Measurements from ENCODE around the gene JARID2. TPM values are rescaled to one million over a fixed set of nuclear protein-coding genes. Genes with fewer than 3 reads are reported as not detected.

The JARID2 gene
- total and polyA plus RNA-seq, 8 donors, result 2.4 to 42.6 (median 11.5) TPM

- TF ChIP-seq POLR2AphosphoS5 (IDR thresholded peaks at IDR 0.05) (no peak), CTCF (IDR thresholded peaks at IDR 0.05) (no peak), EP300 (IDR thresholded peaks at IDR 0.05) (no peak), POLR2A (IDR thresholded peaks at IDR 0.05) (no peak)
- intact Hi-C loops (cut with DNase I; ENCODE audit: low total_unique reads), result no loop called here
- DNase-seq, result no peak
- 58 to 70% (median 63%) methylated on average over 3 of the region's 3 CpGs for WGBS, 5 donors
- H3K27ac ChIP-seq, result no peak overlapping the region
- no peaks in the 10 kb centered on the region for H3K9me3 ChIP-seq
- no peak overlapping the region for H3K4me3 ChIP-seq
- H3K4me1 ChIP-seq, result peaks cover 9 to 89% (median 62%) of the 10 kb centered on the region in 4 donors
- no peaks in the 10 kb centered on the region for H3K27me3 ChIP-seq
- H3K36me3 ChIP-seq, result no peaks in the 10 kb centered on the region
These were observed 63.9 kb downstream of the JARID2 start for GRCh38 chr6:15309611-15310283.

DNA sequence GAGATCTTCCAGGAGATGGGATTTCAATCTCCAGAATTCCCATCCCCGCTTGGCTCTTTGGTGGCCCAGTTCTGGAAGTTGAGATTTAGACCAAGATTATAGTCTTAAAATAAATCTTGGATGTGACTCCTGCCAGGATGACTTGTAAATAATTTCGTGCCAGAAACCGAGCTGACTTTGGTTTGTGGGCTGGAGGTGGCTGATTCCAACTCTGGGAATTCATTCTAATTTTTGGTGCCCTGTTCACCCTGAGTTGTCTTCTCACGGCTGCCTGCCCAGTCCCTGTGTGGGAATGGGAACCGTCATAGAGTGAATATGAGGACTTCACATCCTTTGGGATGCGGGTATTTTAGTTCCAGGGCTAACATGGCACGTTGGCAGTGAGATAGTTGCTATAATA is 64.8 kb downstream of the JARID2 start:
- intact Hi-C loops (cut with DNase I; ENCODE audit: low total_unique reads), result no loop called here
- H3K4me1 ChIP-seq, result peaks cover 4 to 80% (median 53%) of the 10 kb centered on the region in 4 donors
- H3K9me3 ChIP-seq, result no peaks in the 10 kb centered on the region
- no peaks in the 10 kb centered on the region for H3K27me3 ChIP-seq
- H3K36me3 ChIP-seq, result no peaks in the 10 kb centered on the region
- no peak overlapping the region for H3K4me3 ChIP-seq
- 46 to 75% (median 60%) methylated on average over 5 to 7 of the region's 7 CpGs for WGBS, 5 donors
- no peak for DNase-seq
- TF ChIP-seq EP300 (IDR thresholded peaks at IDR 0.05) (no peak), CTCF (IDR thresholded peaks at IDR 0.05) (no peak), POLR2AphosphoS5 (IDR thresholded peaks at IDR 0.05) (no peak), POLR2A (IDR thresholded peaks at IDR 0.05) (no peak)
- H3K27ac ChIP-seq, result no peak overlapping the region

GRCh38 chr6:15312500-15312899 is 66.6 kb downstream of the JARID2 start:
- intact Hi-C loops (cut with DNase I; ENCODE audit: low total_unique reads), result no loop called here
- no peak overlapping the region for H3K27ac ChIP-seq
- no peak for DNase-seq
- WGBS, 5 donors, result 71 to 84% (median 81%) methylated on average over 3 of the region's 3 CpGs
- H3K9me3 ChIP-seq, result no peaks in the 10 kb centered on the region
- peaks cover 4 to 66% (median 48%) of the 10 kb centered on the region in 4 donors for H3K4me1 ChIP-seq
- no peak overlapping the region for H3K4me3 ChIP-seq
- H3K27me3 ChIP-seq, result no peaks in the 10 kb centered on the region
- H3K36me3 ChIP-seq, result no peaks in the 10 kb centered on the region
- TF ChIP-seq CTCF (IDR thresholded peaks at IDR 0.05), result no peak
- no peak for TF ChIP-seq POLR2AphosphoS5 (IDR thresholded peaks at IDR 0.05)
- TF ChIP-seq POLR2A (IDR thresholded peaks at IDR 0.05), result no peak
- TF ChIP-seq EP300 (IDR thresholded peaks at IDR 0.05), result no peak

GRCh38 chr6:15313367-15313766 is 67.5 kb downstream of the JARID2 start:
- TF ChIP-seq EP300 (IDR thresholded peaks at IDR 0.05) (no peak), CTCF (IDR thresholded peaks at IDR 0.05) (no peak), POLR2AphosphoS5 (IDR thresholded peaks at IDR 0.05) (no peak), POLR2A (IDR thresholded peaks at IDR 0.05) (no peak)
- no peak overlapping the region for H3K27ac ChIP-seq
- H3K4me1 ChIP-seq, result peaks cover 4 to 66% (median 45%) of the 10 kb centered on the region in 4 donors
- no peaks in the 10 kb centered on the region for H3K36me3 ChIP-seq
- no peak for DNase-seq
- no peaks in the 10 kb centered on the region for H3K27me3 ChIP-seq
- intact Hi-C loops (cut with DNase I; ENCODE audit: low total_unique reads), result no loop called here
- 41 to 85% (median 74%) methylated on average over 4 to 5 of the region's 5 CpGs for WGBS, 5 donors
- no peaks in the 10 kb centered on the region for H3K9me3 ChIP-seq
- H3K4me3 ChIP-seq, result no peak overlapping the region
